ENCODE measurements around the gene SMYD3.

- TF ChIP-seq LEF1 (IDR thresholded peaks at IDR 0.05; ENCODE audit: borderline replicate concordance) (no peak), SP1 (IDR thresholded peaks at IDR 0.05) (no peak), NFRKB (IDR thresholded peaks at IDR 0.05) (no peak), PKNOX1 (IDR thresholded peaks at IDR 0.05) (no peak), L3MBTL2 (conservative IDR thresholded peaks at IDR 0.05) (no peak), ZNF384 (IDR thresholded peaks at IDR 0.05) (no peak), BHLHE40 (IDR thresholded peaks at IDR 0.05; ENCODE audit: borderline replicate concordance) (no peak), SUZ12 (IDR thresholded peaks at IDR 0.05) (no peak), CTBP1 (IDR thresholded peaks at IDR 0.05; ENCODE audit: borderline replicate concordance) (no peak), ARNT (IDR thresholded peaks at IDR 0.05) (no peak), ELF4 (IDR thresholded peaks at IDR 0.05) (no peak)
Observed at GRCh38 chr1:245754463-245754961, 752.6 kb downstream of the SMYD3 start.

All from HEK293T (cell line).